ENCODE data around the gene GALNT17. TPM values are rescaled to one million over a fixed set of nuclear protein-coding genes. Genes with fewer than 3 reads are reported as not detected.

Gene GALNT17
- total and polyA plus RNA-seq, 2 experiments from 2014 or later = 2.3 to 4.6 TPM

DNA sequence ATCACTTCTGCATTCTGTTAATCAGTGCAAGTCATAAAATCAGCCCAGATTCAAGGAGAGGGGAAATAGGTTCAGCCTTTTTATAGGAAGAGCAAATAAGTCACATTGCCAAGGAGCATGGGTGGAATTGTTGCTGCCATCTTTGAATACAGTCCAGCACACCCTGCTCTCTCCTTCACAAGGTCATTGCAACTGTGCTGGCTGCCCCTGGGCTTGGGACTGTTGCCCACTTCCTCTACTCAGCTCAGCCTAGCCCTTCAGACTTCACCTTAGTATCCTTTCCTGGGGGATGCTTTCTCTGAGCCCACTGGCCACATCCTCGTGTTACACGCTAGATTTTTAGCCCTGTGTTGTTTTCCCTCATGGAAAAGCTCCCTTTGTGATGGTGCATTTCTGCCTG is 527.7 kb downstream of the GALNT17 start:
- no peak overlapping the region for H3K4me3 ChIP-seq
- H3K27me3 ChIP-seq = no peaks in the 10 kb centered on the region
- TF ChIP-seq, protein P1, sequence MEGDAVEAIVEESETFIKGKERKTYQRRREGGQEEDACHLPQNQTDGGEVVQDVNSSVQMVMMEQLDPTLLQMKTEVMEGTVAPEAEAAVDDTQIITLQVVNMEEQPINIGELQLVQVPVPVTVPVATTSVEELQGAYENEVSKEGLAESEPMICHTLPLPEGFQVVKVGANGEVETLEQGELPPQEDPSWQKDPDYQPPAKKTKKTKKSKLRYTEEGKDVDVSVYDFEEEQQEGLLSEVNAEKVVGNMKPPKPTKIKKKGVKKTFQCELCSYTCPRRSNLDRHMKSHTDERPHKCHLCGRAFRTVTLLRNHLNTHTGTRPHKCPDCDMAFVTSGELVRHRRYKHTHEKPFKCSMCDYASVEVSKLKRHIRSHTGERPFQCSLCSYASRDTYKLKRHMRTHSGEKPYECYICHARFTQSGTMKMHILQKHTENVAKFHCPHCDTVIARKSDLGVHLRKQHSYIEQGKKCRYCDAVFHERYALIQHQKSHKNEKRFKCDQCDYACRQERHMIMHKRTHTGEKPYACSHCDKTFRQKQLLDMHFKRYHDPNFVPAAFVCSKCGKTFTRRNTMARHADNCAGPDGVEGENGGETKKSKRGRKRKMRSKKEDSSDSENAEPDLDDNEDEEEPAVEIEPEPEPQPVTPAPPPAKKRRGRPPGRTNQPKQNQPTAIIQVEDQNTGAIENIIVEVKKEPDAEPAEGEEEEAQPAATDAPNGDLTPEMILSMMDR (IDR thresholded peaks at IDR 0.05; ENCODE audit: low read depth, low read length) = no peak
- H3K27ac ChIP-seq = no peak overlapping the region
- H3K36me3 ChIP-seq = no peaks in the 10 kb centered on the region
- no peaks in the 10 kb centered on the region for H3K4me1 ChIP-seq (ENCODE audit: low read depth)
- no peak for DNase-seq (ENCODE audit: low read depth in 1 of 2, low spot score in 1 of 2)
- no peaks in the 10 kb centered on the region for H3K9me3 ChIP-seq (ENCODE audit: low read depth)

DNA sequence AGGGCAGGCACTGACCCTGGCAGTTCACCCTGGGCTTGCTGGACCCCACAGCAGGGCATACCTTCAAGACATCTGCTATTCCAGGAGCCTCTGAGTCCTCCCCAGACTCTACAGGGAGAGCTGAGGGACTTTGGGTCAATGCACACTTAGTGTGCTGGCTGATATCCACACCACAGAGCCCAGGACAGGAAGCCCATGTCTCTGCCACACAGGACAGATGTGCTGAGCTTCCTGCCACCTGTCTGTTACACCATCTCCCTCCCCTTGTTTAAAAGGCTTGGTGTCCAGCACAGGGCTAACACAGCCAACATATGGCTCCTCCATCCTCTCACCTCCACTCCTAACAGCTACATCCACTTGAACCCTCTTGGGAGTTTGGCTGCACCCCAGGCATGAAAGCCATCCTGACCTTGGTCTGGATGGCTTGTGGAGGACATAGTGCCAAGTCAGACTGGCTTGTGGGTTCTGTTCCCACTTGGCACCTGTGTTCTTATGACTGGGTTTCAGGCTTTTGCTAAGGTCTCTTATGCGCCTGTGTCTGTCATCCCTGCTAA is 529.8 kb downstream of the GALNT17 start:
- TF ChIP-seq, protein P1 (IDR thresholded peaks at IDR 0.05; ENCODE audit: low read depth, low read length) = no peak
- H3K4me1 ChIP-seq (ENCODE audit: low read depth) = no peaks in the 10 kb centered on the region
- H3K36me3 ChIP-seq = no peaks in the 10 kb centered on the region
- no peaks in the 10 kb centered on the region for H3K9me3 ChIP-seq (ENCODE audit: low read depth)
- DNase-seq (ENCODE audit: low read depth in 1 of 2, low spot score in 1 of 2) = no peak
- no peak overlapping the region for H3K27ac ChIP-seq
- H3K4me3 ChIP-seq = no peak overlapping the region
- no peaks in the 10 kb centered on the region for H3K27me3 ChIP-seq

GRCh38 chr7:71665716-71666115 is 533.8 kb downstream of the GALNT17 start:
- H3K27me3 ChIP-seq = no peaks in the 10 kb centered on the region
- H3K4me3 ChIP-seq = no peak overlapping the region
- no peak overlapping the region for H3K27ac ChIP-seq
- DNase-seq (ENCODE audit: low read depth in 1 of 2, low spot score in 1 of 2) = no peak
- no peaks in the 10 kb centered on the region for H3K36me3 ChIP-seq
- H3K9me3 ChIP-seq (ENCODE audit: low read depth) = no peaks in the 10 kb centered on the region
- no peaks in the 10 kb centered on the region for H3K4me1 ChIP-seq (ENCODE audit: low read depth)
- TF ChIP-seq, protein P1 (IDR thresholded peaks at IDR 0.05; ENCODE audit: low read depth, low read length) = no peak

GRCh38 chr7:71668572-71668971 is 536.6 kb downstream of the GALNT17 start:
- no peaks in the 10 kb centered on the region for H3K36me3 ChIP-seq
- no peaks in the 10 kb centered on the region for H3K9me3 ChIP-seq (ENCODE audit: low read depth)
- TF ChIP-seq, protein P1 (IDR thresholded peaks at IDR 0.05; ENCODE audit: low read depth, low read length) = no peak

DNA sequence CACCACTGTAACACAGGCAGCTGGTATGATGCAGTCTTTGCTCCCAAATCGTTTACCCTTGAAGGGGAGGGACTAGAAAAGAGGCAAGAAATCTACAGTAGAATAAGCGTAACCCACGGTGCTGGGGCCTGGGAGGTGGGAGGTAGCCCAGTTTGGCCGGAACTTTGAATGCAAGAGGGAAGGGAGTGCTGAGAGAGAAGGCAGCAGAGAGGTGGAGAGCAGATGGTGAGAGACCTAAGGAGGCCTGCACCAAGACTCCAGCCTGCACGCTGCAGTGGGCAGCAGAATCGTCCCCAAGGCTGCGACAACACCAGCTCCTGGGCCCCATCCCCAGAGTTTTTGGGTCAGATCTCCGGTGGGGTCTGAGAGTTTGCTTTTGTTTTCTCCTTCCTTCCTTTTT is 547.5 kb downstream of the GALNT17 start:
- TF ChIP-seq, protein P1 (IDR thresholded peaks at IDR 0.05; ENCODE audit: low read depth, low read length) = no peak
- Histone ChIP-seq H3K9me3 (ENCODE audit: low read depth) (no peaks in the 10 kb centered on the region), H3K4me3 (no peak overlapping the region), H3K27me3 (no peaks in the 10 kb centered on the region), H3K27ac (no peak overlapping the region), H3K36me3 (no peaks in the 10 kb centered on the region), H3K4me1 (ENCODE audit: low read depth) (peaks cover 9% of the 10 kb centered on the region)
- no peak for DNase-seq (ENCODE audit: low read depth in 1 of 2, low spot score in 1 of 2)

More at GRCh38 chr7:71668572-71668971, 536.6 kb downstream of the GALNT17 start:
- Histone ChIP-seq H3K4me1 (ENCODE audit: low read depth) (no peaks in the 10 kb centered on the region), H3K27ac (no peak overlapping the region), H3K27me3 (no peaks in the 10 kb centered on the region), H3K4me3 (no peak overlapping the region)
- DNase-seq (ENCODE audit: low read depth in 1 of 2, low spot score in 1 of 2) = no peak
